IPS-18c (cell line): ENCODE measurements around the gene STARD10.
A peak's percentile ranks its signal among the peaks of the same experiment; 100 is the strongest.
"Not testable (repeated sequence)": the region's sequence is repeated elsewhere in the genome, so short reads cannot be mapped to it uniquely, and the experiment has no call there.

ENCODE experiments used
- H3K4me3 ChIP-seq: 2 replicates; pipeline ENCODE4 v1.7.0; 2013; ENCODE audit warnings: low read depth, mild to moderate bottlenecking, low read length, moderate library complexity; ENCODE audit not compliant: insufficient read depth
- H3K9me3 ChIP-seq: one replicate; pipeline ENCODE4 v1.6.1; 2013; ENCODE audit warnings: mild to moderate bottlenecking, low read length, moderate library complexity; ENCODE audit not compliant: control insufficient read depth, insufficient read depth

STARD10 gene

GRCh38 chr11:72814286-72815109 is 20.7 kb upstream of the STARD10 start, which contains the start of gene ATG16L2:
Gene ATG16L2, plus strand, starts transcription at chr11:72814411. Its CDS starts 35 bp downstream, at chr11:72814446.
- peak within 1 kb of the TSS; percentile 92 for H3K4me3 ChIP-seq
- no peaks in the 10 kb centered on the region for H3K9me3 ChIP-seq

DNA sequence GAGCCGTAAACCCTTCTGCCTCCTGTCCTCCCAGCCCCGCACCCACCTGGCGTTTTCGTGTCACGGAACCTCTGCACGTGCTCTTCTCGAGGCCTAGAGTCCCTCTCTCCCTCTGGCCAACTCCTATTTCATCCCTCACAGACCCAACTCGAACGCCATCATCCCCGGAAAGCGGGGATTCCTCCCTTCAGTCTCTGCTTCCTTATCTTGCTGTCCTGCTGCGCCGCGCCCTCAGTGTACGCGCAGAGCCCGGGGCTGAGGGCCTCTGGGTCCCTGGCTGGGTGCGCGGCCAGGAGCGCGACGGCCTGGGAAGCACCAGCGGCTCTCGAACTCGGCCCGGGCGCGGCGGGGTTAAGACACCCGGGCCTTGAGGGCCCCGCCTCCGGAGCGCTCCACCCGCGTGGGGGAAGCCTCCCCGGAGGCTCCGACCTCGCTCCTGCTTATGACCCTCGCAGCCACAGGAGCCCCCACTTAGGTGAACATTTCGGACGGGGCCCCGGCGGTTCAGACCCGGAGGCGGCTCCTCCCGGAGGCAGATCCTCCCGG is 20.0 kb upstream of the STARD10 start:
- H3K9me3 ChIP-seq: no peaks in the 10 kb centered on the region

DNA sequence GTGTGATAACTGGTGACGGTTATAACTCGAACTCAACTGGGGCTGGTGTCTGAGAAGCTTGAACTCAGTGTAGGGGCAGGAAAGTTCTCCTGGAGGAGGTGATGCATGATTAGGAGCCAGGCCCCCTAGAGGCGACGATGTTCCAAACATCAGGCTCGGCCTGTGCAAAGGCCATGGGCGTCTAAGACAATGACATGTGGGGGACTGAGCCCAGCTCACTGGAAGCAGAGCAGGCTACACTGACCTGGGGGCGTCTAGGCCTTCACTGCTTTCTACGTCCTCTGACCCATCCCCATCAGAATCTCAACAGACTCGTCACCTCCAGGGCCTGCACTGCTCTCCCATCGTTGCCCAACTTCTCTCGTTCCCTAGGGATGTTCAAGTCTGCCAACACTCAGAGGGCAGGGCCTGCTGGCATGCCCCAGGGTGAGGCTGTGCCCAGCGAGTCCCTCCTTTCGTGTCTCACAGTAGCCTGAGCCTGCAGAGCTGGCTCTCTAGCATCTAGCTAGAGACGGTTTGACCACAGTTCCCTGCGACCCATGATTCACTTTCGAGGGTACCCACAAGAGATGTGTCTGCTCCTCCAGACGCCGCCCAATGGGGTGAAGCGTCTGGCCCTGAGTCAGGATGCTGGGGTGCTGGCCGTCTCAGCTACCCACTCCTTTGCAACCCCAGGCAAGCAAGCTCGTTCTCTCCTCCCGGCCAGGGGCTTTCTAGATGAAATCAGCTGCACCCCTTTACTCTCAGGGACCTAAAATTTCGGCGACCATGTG is 19.3 kb upstream of the STARD10 start:
- H3K4me3 ChIP-seq: peak overlapping the region; percentile 92

More for the DNA sequence above, 20.0 kb upstream of the STARD10 start:
- peak overlapping the region; percentile 92 for H3K4me3 ChIP-seq

GRCh38 chr11:72812604-72812966 is 18.7 kb upstream of the STARD10 start:
- H3K9me3 ChIP-seq: no peaks in the 10 kb centered on the region
- H3K4me3 ChIP-seq: no peak overlapping the region

More for the DNA sequence above, 19.3 kb upstream of the STARD10 start:
- no peaks in the 10 kb centered on the region for H3K9me3 ChIP-seq

DNA sequence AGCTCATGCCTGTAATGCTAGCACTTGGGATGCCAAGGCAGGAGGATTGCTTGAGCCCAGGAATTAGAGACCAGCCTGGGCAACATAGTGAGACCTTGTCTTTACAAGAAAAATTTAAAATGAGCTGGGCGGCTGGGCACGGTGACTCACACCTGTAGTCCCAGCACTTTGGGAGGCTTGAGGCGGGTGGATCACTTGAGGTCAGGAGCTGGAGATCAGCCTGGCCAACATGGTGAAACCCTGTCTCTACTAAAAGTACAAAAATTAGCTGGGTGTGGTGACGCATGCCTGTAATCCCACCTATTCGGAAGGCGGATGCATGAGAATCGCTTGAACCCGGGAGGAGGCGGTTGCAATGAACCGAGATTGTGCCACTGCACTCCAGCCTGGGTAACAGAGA is 17.8 kb upstream of the STARD10 start:
- not testable (repeated sequence) for H3K9me3 ChIP-seq, H3K4me3 ChIP-seq

- H3K4me3 ChIP-seq: no peak overlapping the region
Observed at GRCh38 chr11:72808331-72808798, 14.5 kb upstream of the STARD10 start.

GRCh38 chr11:72807792-72808191 is 13.9 kb upstream of the STARD10 start:
- H3K4me3 ChIP-seq: no peak overlapping the region
- H3K9me3 ChIP-seq: no peaks in the 10 kb centered on the region

More at GRCh38 chr11:72808331-72808798, 14.5 kb upstream of the STARD10 start:
- no peaks in the 10 kb centered on the region for H3K9me3 ChIP-seq

DNA sequence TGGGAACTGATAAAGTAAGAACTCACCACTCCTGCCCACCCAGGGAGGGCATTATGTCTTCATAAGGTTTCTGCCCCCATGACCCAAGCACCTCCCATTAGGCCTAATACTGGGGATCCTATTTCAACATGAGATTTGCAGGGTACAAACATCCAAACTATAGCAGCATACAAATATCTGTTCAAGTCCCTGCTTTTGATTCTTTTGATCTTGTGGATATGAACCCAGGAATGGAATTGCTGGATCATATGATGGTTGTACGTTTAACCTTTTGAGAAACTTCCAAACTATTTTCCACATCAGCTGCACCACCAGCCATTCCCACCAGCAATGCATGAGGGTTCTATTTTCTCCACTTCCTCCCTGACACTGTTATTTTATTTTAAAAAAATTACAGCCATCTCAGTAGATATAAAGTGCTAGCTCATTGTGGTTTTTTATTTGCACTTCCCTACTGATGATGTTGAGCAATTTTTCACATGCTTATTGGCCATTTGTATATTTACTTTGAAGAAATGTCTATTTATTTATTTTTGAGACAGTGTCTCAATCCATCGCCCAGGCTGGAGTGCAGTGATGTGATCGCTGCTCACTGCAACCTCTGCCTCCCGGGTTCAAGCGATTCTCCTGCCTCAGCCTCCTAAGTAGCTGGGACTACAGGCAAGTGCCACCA is 13.3 kb upstream of the STARD10 start:
- Histone ChIP-seq H3K4me3 (no peak overlapping the region), H3K9me3 (no peaks in the 10 kb centered on the region)

DNA sequence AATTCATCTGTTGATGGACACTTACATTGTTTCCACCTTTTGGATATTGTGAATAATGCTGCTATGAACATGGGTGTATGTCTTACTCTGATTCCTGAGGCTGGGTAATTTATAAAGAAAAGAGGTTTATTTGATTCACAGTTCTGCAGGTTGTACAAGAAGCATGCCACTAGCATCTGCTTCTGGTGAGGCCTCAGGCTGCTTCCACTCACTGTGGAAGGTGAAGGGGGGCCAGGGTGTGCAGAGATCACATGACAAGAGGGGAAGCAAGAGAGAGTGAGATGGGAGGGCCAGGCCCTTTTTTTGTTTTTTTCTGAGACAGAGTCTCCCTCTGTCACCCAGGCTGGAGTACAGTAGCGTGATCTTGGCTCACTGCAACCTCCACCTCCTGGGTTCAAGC is 12.5 kb upstream of the STARD10 start:
- H3K4me3 ChIP-seq, H3K9me3 ChIP-seq: not testable (repeated sequence)

- no peaks in the 10 kb centered on the region for H3K9me3 ChIP-seq
- H3K4me3 ChIP-seq: no peak overlapping the region
Observed at GRCh38 chr11:72805216-72805615, 11.4 kb upstream of the STARD10 start.

DNA sequence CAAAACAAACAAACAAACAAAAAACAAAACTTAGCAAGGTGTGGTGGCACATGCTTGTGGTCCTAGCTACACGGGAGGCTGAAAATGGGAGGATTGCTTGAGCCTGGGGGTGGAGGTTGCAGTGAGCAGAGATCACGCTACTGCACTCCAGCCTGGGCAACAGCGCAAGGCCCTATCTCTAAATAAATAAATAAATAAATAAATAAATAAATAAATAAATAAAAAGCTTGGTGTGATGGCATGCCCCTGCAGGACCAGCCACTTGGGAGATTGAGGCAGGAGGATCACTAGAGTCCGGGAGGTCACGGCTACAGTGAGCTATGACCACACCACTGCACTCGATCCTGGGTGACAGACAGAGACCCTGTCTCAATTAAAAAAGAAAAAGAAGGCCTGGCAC is 9.0 kb upstream of the STARD10 start:
- Histone ChIP-seq H3K4me3 (no peak overlapping the region), H3K9me3 (no peaks in the 10 kb centered on the region)

GRCh38 chr11:72799441-72799840 is 5.6 kb upstream of the STARD10 start:
- no peak overlapping the region for H3K4me3 ChIP-seq
- H3K9me3 ChIP-seq: no peaks in the 10 kb centered on the region

- no peak overlapping the region for H3K4me3 ChIP-seq
- H3K9me3 ChIP-seq: no peaks in the 10 kb centered on the region
Observed at GRCh38 chr11:72798361-72798760, 4.5 kb upstream of the STARD10 start.

- H3K4me3 ChIP-seq: no peak overlapping the region
- no peaks in the 10 kb centered on the region for H3K9me3 ChIP-seq
Observed at GRCh38 chr11:72793076-72793424, 797 bp downstream of the STARD10 start.

DNA sequence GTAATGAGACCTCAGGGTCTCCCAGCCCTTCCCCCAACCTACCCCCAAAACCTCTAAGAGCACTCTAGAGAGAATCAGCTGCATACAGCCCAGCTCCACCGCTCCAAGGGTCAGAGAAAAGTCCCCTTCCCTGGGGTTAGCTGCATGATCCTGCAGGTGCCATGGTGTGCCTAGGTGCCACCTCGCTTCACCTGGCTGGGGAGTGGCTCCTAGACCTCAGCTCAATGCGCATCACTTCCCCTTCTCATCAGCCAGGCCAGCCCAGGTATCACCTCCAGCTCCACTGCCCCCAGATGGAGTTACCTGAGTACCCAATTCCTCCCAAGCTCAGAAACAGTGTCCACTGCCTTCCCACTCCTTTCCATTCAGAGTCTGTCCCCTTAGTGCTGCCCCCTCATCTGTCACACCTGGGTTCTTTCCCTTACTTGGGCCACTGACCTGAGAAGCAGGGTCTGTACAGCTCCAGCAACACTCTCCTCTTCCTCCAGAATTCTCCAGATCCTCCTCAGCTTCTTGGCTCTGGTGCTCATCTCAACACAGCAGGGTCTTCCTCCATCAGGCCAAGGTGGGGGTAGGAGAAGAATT is 1.3 kb downstream of the STARD10 start:
- H3K4me3 ChIP-seq: no peak overlapping the region
- no peaks in the 10 kb centered on the region for H3K9me3 ChIP-seq

DNA sequence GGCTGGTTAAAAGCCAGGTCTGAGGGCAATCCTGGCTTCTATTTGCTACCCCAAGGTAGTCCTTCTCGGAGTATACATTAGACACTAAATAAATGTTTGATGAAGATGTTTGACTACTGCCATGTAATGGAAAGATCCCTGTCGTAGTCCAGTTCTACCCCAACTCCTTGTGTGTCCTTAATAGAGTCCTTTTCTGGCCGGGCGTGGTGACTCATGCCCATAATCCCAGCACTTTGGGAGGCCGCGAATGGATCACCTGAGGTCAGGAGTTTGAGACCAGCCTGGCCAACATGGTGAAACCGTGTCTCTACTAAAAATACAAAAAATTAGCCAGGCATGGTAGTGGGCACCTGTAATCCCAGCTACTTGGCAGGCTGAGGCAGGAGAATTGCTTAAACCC is 2.6 kb downstream of the STARD10 start:
- not testable (repeated sequence) for H3K9me3 ChIP-seq, H3K4me3 ChIP-seq

DNA sequence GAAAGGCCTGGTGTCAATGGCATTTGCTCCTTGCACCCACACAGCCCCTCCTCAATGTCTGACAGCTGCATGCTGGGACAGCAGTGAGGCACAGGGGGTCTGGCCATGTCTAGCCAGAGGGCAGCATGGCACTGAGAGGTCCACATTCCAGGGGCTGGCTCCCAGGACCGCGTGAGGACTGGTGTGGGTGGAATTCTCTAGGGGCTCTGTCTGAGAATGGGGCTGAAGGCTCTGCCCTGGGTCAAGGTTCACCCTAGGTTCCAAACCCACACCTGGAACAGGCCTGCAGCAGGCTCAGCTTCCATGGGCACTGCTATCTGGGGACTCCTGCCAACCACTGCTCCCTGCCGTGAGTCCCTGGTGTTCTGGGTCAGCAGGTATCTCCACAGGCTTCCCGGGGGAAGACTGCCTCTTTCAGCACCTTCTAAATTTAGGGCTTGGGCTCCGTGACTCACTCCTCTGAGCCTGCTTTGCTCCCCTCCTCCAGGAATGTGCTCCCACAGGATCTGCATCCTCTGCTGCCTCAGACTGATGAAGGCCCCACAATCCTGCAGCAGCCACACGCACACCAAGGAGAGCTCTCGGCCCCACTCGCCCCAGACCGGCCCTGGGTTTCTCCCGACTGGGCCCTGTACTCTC is 4.2 kb downstream of the STARD10 start:
- no peaks in the 10 kb centered on the region for H3K9me3 ChIP-seq
- H3K4me3 ChIP-seq: no peak overlapping the region
